ENCODE measurements around the gene SLC18A2.
"Not testable (repeated sequence)": the region's sequence is repeated elsewhere in the genome, so short reads cannot be mapped to it uniquely, and the experiment has no call there.

Gene SLC18A2

DNA sequence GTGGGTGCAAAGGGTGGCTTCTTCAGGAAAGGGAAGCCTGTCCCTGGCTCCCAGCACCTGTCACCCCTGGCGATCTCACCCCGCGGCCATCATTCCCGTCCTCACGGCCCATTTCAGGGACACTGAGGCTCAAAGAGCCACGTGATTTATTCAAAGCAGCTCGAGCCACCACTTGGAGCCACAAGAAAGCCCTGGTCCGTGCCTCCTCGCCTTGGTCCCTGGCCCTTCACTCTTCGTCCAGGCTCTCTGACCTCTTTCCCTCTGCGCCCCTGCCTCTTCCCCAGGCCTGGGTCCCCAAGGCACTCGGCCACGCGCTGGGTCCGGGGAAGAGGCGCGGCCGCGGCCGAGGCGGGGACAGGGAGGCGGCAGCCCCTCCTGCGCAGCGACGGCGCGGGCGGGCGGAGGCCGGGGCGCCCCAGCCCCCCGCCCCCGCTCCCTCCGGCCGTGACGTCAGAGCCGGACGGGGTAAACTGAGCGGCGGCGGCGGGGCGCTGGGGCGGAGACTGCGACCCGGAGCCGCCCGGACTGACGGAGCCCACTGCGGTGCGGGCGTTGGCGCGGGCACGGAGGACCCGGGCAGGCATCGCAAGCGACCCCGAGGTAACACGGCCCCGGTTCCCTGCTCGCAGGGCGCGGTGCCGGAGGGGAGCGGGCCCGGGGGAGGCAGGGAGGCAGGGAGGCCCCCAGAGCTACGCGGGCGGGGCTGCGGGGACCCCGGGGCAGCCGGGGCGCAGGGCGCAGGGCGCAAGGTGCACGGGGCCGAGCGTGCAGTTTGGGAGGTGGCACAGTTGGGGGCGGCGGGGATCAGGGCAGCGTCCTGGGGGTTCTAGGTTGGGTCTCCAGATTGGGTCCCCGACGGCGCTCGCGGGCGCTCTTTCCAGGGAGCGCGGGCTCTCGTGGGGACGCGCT, at the start of gene SLC18A2:
SLC18A2 (plus strand) TSS at position 494 of the 909 bp plus-strand sequence. CDS start 580 bp downstream, outside the sequence.
- peak; percentile 14 for DNase-seq

DNA sequence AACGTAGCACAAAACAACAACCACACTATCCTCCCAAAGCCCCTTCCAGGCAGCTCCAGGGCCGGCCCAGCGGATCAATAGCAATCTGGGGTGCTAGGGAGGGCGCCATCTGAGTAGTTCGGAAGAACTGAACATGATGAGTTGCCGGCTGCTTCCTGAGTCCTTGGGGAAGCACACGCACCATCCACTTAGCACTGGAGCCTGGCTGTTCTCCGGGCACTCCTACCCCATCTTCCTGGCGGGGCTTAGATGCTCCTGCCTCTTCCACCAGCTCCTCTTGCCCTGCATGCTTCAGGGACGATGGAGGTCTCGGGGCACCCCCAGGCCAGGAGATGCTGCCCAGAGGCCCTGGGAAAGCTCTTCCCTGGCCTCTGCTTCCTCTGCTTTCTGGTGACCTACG, 43.7 kb upstream of the SLC18A2 start, which contains the start of gene KCNK18:
KCNK18 (plus strand) TSS at position 301 of the 400 bp plus-strand sequence; CDS start at position 301, 0 bp downstream.
- no peak for DNase-seq

DNA sequence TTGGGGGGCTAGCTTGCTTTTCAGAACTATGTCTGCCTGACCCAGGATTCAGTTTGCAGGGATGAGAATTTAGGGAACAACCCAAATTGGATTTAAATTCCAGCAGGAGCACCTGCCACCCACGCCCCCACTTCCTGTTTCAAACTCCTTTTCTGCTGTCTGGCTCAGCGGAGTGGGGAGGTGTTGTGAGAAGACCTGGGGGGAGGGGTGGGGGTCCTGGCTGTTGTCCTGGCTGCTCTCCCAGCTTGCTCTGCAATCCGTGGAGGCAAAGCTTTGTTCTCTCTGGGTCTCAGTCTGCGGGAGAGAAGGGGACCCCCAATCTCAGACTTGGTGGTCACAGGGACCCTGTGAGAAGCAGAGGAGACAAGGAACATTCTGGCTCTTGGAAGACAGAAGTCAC, 42.8 kb upstream of the SLC18A2 start:
- no peak for DNase-seq

DNA sequence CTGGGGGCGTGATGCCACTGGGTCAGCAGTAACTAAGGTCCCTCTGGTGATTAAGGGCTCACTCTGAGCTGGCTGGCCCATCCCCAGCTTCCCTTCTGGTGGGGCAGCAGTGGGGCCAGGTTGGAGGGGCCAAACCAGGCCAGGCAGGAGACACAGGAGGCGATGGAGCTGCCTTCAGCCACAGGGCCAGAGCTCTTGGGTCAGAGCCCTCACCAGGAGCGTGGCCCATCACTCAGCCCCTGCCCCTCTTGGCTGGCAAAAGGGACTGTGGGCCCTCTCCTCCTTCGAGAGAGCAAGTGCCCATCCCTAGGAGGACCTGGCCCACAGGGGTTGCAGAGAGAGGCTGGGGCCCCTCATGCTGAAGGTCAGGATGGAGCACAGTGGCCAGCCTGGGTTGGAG, 39.1 kb upstream of the SLC18A2 start:
- DNase-seq = no peak

DNA sequence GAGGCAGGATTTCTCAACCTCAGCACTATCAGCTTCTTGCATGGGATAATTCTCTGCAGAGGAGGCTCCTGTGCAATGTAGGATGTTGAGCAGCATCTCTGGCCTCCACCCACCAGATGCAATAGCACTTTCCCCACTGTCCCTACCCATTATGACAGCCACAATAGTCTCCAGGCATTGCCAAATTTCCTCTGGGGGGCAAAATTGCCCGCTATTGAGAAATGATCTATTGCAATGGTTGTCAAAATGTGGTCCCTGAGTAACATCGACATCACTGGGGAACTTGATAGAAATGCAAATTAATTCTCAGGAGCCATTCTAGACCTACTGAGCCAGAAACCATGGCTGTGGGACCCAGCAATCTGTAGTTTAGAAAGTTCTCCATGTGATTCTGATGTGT, 36.6 kb upstream of the SLC18A2 start:
- DNase-seq = no peak

DNA sequence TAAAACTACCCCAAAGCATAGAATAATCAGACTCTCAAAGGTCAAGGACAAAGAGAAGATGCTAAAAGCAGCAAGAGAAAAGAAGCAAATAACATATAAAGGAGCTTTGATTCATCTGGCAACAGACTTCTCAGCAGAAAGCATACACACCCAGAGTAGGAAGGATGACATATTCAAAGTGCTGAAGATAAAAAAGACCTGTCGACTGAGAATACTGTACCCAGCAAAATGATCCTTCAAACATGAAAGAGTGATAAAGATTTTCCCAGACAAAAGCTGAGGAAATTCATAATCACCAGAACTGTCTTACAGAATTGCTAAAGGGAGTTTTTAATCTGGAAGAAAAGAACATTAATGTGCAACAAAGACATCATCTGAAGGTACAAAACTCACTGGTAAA, 28.7 kb upstream of the SLC18A2 start:
- DNase-seq = no peak

DNA sequence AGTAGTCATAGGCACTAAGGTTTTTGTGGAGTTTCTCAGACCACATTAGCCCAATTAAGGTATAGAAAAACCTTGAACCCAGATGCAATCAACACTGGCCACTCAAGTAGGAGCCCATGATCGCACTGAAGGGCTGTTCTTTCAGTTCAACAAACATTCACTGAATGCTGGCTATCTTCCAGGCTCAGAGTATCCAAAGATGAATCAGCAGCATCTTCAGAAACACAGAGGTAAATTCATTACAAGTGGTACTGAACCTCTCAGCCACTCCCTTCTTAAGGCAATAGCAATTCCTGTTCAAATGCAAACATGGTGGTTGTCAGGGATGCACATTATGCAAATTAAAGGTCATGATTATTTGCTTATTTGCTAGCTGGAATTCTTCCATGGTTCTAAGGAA, 26.5 kb upstream of the SLC18A2 start:
- DNase-seq = peak; percentile 2

DNA sequence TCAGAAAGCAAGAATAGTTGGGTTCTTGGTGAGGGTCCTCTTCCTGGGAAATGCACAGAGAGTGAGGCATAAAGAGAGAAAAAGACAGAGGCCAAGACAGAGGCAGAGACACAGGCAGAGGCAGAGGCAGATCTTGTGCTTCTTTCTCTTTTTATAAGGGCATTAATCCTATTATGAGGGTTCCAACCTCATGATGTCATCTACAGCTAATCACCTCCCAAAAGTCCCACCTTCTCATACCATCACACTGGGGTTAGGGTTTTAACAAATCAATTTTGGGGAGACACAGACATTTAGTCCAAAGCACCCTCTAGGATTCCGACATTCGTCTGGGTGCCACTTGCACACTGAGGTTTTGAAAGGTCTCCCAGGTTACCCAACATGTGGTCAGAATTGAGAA, 25.8 kb upstream of the SLC18A2 start:
- DNase-seq = no peak

DNA sequence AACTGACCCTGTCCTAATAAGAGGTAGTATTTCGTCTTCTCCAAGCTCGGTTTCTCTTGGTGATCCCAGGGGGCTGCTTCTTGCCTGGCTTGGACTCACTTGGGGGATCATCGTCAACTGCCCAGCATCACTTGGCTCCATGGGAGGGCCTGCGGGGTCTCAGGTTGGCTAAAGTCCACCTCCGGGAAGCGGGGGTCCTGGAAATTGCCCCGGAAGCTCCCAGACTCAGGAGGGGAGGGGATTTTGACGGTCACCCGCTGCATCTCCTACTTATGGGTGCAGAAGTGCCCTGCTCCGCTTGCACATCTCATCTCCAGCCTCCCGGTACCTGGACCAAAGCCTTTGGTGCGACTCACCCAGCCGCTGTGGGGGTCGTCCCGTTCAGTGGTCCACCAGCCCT, 24.9 kb upstream of the SLC18A2 start:
- no peak for DNase-seq

DNA sequence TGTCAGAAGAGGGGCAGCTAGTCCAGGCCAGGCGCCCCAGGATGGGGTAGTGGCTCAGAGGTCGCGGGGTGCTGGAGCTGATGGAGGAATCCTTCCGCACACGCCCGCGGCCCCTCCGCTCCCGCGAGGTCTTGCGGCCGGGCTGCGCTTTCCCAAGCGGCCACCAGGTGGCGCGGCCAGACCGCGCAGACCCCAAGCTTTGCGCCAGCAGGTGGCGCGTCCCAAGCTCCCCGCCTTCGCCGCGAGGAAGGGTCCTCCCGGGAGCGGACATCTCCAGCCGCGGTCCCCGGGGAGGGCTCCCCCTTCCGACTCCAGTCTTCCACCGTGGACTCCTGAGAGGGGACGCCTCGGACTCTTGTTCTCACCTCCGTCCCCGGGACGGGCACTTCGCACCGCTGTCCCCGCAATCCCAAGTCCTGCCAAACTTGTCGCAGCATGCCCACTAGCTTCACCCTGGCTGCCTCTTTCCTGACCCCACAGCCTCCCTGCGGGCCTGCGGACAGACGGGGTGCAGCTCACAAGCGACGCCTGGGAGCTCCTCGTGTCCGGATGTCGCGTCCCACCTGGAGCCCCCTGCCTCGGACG, 24.2 kb upstream of the SLC18A2 start:
- peak; percentile 65 for DNase-seq

DNA sequence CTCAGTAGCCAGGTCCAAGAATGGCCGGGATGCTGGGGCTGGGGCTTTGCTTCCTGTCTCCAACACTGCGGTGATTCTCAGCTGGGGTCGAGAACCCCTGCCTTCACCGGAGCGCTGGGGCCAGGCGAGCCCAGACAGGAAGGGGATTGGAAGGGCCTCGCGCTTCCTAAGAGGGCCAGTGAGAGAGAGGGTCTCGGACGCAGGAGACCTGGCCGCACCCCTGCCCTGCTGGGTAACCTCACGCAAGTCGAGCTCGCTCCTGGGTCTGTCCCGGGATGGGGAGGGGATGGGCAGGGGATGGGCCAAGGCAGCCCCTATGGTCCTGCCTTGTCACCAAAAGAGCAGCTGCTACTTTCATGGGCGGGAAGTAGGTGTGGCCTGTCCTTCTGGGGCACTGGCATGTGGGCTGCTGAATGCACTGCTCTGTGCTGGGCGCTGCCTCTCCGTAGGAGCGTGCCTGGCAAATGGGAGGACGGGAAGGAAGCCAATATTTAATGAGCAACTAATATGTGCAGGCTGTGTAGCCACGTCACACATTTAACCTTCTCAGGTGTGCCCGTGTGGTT, 23.6 kb upstream of the SLC18A2 start:
- peak; percentile 13 for DNase-seq

DNA sequence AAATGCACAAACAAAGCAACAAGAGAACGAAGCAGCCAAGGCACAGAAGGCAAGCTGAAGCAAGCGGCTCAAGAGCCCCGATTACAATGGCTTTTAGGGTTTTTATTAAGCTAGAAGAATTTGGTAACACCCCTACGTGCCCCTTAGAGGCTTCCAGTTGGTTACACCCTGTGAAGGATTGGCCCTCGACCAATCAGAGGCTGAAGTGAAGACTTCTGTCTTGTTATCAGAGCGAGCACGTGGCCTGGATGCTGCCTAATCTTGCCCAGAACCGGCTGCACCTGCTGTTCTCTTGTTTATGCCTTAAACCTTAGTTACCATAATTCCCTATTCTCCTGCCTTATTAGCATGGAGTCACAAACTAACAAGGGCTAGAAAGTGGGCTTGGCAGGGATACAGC, 22.3 kb upstream of the SLC18A2 start:
- no peak for DNase-seq

DNA sequence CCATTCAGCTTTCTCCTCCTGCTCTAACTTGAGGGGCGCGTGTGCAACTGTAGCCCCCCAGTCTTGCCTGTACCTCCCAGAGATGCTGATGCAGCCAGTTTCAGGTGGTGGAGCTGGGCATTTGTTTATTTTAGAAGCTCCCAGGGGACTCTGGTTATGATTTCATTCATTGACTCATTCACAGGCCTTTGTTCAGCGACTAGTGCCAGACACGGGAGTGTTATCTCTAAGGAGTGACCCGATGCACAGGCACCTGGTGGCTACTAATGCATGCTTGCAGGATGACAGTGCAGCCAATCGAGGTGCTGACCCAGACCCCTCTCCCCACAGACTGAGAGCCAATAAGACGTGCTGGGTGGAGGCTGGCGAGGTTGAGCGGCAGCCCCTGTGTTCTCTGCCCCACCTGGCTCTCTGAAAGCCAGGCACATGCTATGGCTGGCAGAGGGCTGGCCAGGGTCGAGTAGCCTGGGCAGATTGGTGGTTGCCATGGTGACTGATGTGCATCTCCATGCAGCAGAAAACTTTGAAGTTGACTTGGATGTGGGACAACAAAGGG, 19.7 kb upstream of the SLC18A2 start:
- DNase-seq = peak; percentile 49

DNA sequence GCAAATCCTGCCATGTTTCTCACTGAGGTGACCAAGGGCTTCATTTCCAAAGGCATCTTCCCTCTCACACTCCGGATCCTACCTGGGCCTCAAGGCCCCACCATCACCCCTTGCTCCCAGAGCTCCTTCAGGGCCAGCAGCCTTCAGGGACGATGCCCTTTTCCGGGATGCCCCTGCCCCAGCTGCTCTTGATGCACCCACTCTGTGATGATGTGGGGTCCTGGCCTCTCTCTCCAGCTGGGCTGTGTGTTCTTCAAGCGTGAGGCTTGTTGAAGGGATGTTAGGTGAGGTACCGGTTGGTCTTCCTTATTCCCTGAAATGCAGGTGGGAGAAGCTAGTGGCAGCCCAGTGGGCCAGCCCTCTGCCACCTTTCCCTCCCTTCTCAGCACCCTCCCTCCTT, 18.4 kb upstream of the SLC18A2 start:
- no peak for DNase-seq

DNA sequence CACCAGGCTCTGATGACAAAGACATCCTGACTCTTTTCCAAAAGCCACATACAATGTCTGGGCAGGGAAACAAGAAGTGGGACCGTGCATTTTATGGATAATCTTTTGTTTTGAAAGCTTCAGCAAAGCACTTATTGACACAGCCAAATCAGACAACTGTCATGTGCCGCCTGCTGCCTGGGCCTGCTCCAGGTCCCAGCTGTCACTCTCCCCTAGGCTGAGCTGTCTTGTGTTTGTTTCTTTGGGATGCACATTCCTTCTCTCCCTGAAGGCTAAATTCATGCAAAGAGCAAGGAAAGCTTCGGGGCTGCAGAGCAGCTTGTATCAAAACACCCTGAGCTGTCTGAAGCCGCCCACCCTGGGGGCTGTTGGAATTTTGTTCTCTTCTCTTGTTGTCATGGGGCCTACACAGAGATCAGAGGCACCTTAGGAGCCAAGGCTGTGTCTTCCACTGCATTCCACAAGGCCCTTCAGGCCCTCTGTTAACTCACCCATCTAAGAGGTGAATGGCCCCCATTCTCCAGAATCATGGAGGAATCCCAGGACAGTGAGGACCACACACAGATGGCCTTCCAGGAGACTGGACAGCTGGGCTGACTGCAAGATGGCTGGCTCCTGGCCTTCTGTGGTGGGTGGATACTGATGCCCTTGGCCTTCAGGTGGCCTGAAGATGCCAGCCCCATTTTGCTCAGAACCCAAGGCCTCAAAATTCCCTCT, 17.8 kb upstream of the SLC18A2 start:
- peak; percentile 10 for DNase-seq

DNA sequence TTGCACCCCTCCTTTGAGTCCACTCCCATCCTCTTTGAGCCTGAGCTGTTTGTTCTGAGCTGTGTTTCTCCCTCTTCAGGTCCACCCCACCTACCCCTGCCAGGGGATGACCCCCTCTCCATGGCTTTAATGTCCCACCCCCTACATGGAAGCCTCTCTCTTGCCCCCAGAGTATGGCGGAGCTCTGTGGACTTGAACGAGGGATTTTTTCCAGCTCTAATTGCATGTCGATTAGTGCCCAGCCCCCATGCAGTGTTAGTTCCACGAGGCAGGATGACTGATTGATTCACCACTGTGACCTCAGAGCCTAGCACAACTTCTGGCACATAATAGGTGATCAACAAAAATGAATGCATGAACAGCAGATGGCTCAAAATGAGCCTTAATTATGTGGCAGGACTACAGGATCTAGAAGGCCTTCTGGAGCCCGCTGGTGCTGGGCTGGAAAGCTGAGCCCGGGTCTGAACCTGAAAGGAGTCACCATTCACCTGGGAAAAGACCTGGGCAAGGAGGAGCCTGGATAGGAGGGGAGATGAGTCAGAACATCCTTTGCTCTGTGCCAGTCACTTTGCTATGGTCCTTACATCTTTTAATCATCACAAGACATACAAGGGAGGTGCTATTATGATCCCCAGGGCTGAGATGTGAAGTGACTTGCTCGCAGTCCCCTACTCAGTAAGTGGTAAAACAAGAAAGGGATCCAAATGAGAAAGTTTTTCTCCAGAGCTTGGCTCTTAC, 17.1 kb upstream of the SLC18A2 start:
- DNase-seq = no peak

DNA sequence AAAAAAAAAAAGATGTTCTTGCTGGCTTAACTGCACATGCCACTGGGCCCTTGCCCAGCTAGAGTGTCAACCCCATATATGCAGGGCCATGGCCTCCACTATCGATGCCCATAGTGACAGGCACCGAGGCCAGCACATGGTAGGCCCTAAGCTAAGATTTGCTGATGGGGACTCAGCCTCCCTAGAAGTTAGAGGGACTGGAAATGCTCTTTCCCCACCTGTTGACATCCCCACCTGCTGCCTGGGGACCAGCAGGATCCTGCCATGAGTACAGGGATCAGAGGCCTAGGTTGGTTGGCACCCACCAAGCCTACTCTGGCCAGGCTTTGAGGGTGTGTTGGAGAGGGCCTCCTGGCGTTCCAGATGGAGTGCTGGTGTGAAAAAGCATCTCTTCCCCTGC, 16.0 kb upstream of the SLC18A2 start:
- DNase-seq = no peak

DNA sequence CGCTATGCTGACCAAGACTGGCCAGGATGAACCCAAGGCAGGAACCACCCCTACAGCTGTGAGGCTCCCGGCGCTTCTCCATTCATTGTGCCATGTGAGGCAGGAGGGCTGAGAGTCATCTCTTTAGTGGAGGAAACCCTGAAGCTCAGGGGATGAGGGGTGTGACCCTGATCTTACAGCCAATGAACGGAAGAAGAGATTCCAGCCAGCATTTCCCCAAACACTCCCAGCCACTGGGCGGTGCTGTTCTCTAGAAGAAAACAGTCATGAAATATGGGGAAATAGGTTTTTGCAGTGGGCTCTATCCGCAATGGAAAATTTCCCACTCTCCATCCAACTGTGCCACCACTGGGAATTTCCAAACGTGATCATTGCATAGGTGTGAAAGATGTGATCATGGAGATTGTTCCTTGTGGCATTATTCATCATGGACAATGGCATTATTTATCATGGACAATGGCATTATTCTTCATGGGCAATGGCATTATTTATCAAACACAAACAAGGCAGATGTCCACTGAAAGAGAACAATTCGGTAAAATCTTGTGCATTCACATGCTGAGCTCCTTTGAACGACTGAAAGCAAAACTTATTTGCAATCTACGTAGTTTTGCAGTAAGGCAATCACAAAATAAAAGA, 14.0 kb upstream of the SLC18A2 start:
- DNase-seq = no peak

DNA sequence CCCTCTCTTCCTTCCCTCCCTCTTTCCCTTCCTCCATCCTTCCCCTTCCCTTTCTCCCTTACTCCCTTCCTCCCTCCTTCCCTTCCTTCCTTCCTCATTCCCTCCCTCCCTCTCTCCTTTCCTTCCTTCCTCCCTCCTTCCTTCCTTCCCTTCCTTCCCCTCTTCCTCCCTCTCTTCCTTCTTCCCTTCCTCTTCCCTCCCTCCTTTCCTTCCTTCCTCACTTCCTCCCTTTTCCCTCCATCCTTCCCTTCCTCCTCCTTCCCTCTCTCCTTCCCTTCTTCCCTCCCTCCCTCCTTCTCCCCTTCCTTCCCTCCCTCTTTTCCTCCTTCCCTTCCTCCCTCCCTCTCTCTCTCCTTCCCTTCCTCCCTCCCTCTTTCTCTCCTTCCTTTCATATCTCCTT, 12.7 kb upstream of the SLC18A2 start:
- no peak for DNase-seq

DNA sequence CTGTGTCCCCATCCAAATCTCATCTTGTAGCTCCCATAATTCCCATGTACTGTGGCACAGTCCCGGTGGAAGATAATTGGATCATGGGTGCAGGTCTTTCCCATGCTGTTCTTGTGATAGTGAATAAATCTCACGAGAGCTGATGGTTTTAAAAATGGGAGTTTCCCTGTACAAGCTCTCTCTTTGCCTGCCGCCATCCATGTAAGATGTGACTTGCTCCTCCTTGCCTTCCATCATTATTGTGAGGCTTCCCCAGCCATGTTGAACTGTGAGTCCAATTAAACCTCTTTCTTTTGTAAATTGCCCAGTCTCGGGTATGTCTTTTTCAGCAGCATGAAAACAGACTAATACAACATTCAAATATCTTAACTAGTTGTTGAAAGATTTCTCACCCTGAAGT, 10.8 kb upstream of the SLC18A2 start:
- not testable (repeated sequence) for DNase-seq

DNA sequence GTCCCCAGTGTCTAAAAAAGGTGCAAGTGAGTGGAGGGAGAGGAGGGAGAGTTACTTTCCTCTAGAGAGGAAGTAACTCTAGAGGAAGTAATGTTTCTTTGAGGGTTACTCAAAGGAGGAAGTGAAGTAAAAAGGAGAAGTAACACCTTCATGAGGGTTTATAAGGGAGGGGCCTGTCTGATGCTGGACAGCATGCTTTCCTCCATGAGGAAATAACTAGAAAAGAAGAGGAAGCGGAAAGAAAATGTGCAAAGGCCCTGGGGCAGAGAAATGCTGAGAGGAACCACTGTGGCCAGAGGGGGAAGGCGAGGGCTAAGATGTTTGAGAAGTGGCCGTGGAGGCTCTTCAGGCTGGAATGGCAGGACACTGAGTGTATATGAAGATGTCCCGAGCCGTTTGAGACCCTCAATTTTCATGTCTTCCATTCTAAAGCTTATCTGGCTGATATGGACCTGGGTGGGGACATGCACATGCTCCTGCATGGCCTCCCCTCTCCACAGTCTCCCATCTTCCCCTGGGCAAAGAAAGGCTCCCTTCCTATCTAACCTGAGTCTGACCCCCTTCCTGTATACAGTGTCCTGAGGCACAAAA, 3.4 kb upstream of the SLC18A2 start:
- DNase-seq = no peak
